Measurements from ENCODE around the gene MAP3K10.
"Not testable (repeated sequence)": the region's sequence is repeated elsewhere in the genome, so short reads cannot be mapped to it uniquely, and the experiment has no call there.

Gene MAP3K10

GRCh38 chr19:40217934-40218890, 27.0 kb downstream of the MAP3K10 start, which contains the start of gene TTC9B:
TTC9B (minus strand) TSS chr19:40218384; CDS start chr19:40218381, 3 bp downstream.
- peak; percentile 43 for DNase-seq

- not testable (repeated sequence) for DNase-seq
Measured at GRCh38 chr19:40219029-40219428, 27.8 kb downstream of the MAP3K10 start.

DNA sequence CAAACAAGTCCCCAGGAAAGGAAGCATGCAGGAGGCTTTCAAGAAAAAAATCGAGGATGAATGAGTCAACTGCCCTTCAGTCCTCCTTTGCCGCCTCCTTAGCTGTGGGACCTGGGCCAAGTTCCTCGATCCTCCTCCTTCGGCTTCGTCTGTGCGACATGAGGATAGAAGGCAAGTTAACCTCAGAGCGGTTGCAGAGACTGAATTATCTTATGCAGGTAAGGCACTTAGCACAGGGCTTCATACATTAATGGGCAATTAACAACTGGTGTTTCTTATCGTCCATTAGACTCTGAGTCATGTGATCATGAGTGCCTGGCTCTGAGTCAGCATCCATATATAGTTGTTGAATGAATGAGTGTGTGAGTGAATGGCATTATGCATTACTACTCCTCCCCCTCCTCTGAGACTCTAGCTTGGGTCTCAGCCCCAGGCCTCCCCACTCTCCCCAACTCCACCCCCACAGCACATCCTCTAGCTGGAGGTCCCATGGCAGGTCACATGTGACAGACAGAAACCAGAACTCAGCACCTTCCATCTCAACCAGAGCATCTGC, 28.6 kb downstream of the MAP3K10 start:
- no peak for DNase-seq

DNA sequence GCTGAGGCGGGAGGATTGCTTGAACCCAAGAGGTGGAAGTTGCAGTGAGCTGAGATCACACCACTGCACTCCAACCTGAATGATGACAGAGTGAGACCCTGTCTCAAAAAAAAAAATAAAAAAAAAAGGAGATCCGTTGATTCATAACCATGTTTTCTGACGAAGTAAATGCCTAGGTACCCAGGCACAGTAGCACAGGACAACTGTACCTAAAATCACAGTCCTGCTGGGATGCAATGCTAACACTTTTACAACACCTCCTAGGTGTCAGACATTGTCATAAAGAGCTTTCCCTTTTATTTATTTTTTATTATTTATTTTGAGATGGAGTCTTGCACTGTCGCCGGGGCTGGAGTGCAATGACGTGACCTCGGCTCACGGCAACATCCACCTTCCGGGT, 29.4 kb downstream of the MAP3K10 start:
- DNase-seq: no peak

GRCh38 chr19:40221858-40222619, 30.8 kb downstream of the MAP3K10 start:
- peak; percentile 83 for DNase-seq

DNA sequence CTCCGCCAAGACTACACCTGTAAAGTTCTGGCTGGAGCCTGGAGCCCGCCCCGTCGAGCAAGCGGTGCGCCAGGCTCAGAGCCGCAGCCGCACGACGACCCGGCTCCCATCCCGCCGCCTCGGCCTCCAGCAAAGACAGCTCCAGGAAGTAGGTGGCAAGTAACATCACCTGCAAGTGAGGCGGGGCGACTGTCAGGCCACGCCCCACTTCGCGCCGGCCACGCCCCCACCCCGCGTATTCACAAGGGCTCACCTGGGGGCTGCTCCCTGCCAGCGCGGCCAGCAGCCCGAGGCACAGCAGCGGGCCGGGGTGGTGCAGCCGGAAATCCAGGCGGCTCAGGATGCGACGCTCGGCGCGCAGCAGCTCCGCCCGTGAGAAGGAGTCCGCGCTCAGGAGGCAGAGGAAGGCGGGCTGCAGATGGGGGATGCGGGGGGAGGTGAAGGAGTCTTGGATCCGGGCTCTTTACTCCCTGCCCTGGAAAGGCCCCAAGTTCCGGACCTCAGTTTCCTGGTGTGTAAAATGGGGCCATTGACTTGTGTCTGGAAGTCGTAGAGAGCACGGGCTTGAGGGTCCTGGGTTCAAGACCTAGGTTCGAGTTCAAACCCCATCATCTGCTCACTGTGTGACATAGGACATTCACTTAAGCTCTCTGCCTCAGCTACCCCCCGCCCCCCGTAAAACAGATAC, 32.1 kb downstream of the MAP3K10 start:
- peak; percentile 48 for DNase-seq

- DNase-seq: no peak
Measured at GRCh38 chr19:40224342-40225150, 33.3 kb downstream of the MAP3K10 start.

- no peak for DNase-seq
Measured at GRCh38 chr19:40225440-40226305, 34.4 kb downstream of the MAP3K10 start.

GRCh38 chr19:40228346-40228745, 37.1 kb downstream of the MAP3K10 start:
- no peak for DNase-seq

- DNase-seq: no peak
Measured at GRCh38 chr19:40228863-40229262, 37.6 kb downstream of the MAP3K10 start.

- peak; percentile 16 for DNase-seq
Measured at GRCh38 chr19:40229484-40229883, 38.3 kb downstream of the MAP3K10 start.

DNA sequence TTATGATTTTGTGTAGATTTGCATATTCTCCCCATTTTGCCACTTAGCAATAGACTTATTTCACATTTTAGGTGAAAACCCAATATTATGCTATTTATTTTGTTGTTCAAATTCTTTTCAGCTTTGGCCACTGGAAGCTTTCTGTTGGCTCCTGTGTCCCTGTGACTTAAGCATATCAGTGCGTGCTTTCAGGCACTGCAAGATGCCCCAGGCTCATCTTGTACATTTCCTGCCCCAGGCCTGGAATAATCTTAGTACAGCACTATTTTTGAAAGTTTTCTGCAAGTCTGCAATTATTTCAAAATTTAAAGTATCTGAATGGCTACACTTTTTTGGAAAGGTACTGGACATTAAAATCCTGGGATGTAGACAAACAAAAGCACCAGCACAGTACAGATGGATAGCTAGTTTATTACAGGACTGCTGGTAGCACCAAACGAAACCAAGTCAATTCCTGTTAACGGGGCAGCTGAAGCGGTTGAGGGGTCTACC, 38.7 kb downstream of the MAP3K10 start:
- no peak for DNase-seq

DNA sequence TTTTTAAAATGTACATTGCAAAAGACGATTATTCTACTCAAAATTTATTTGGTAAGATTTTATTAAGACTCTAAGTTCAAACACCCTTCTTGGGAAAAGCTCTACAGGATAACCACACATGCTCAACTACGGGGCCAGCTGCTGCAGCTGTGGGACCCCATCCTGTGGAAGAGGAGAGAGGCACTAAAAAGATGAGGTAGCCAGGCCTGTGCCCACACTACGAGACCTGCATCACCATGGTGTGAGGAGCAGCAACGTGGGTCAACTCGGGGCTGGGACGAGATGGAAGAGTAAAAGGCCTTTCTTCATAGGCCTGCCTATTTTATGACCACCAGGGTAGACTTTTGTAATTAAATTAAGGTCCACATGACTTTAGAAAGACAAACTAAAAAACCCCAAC, 39.8 kb downstream of the MAP3K10 start:
- no peak for DNase-seq

DNA sequence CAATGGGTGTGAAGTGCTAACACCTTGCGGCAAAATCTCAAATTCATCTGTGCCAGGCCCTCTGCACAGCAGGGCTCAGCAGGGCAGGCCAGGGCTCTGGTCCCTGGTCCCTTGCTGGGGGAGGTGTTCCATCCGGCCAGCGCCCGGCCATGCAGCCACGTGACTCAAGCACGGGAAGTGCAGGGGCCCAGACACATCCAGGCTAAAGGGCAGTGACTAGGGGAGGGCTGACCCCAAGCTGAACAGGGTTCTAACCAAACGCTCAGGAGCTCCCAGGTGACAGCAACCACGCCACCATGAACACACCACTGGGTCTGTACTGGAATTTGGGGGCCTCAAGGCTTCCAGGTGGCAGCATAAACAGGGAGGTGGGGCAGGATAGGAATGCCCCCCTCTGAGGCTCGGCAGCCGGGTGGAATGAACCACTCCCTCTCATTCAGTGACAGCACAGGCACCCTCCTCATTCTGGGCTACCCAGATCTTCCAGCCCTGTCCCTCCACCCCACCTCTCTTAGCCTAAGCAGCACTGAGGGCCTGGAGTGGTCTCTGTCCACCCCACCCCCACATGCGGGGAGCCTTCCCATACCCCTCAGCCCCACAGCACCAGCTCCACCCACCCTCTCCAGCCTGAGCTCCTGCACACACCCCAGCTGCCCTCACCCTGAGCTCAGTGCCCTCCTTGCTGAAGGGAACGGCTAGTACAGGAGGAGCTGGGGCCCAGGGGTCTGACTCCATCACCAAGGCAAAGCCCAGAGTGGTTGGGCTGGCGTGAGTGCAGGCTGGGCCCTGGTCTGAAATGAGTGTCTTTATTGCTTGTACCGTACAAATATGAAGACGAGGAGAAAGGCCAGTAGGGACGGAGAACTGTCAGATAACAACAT, 40.6 kb downstream of the MAP3K10 start:
- DNase-seq: no peak

DNA sequence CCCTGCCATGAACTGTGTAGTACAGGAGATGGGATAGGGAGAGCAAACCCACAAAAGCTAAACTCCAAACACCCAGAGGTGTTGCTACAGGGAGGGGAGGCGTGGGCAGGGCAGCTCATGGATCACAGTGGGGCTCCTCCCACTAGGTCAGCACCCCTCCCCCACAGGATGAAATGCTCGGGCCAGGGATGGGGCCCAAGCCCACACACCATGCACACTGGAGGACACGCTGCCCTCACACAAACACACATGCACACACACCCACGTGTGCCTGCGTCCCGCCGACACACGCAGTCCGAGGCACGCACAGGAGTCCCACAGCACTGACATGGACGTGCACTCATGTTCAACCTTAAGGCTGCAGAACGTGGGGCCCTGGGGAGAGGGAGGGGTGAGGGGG, 41.3 kb downstream of the MAP3K10 start:
- DNase-seq: no peak

- no peak for DNase-seq
Measured at GRCh38 chr19:40232949-40233810, 42.0 kb downstream of the MAP3K10 start.

DNA sequence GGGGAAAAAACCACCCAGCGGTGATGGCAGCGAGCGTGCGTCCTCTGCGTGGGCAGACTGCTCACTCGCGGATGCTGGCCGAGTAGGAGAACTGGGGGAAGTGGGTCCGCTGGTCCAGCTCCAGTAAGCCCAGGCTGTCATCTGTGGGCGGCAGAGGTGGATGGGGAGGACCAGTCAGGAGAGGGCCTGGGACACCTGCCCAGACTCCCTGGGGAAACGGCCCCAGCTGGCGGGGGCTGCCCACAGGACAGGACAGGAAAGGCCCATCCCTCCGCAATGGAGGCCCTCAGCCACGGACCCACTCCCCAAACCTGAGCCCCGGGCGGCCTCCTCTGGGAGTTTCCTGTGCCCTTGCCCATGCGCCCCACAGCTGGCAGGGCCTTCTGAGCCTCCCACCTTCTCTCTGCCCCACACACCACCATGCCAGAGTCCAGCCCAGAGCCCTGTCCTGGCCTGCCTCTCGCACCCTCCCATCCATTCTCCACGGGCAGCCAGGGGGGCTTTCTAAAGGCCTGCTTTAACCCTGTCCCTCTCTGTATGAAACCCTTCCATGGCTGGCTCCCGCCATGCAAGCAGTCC, 42.7 kb downstream of the MAP3K10 start:
- DNase-seq: no peak
